SU-DHL-6 (cell line): ENCODE data around the gene PTPN14.

Source experiments
- H2AFZ ChIP-seq: fragments of 200-600 bp; sonication (generic); 2 replicates; pipeline ENCODE4 v1.6.1; 2014; ENCODE audit warnings: low read depth, mild to moderate bottlenecking, moderate library complexity, mixed read lengths, antibody characterized with exemption, low read length; ENCODE audit not compliant: severe bottlenecking
- H3F3A ChIP-seq: fragments of 200-600 bp; shearing (Covaris generic); 2 replicates; pipeline ENCODE4 v1.6.0; 2016; ENCODE audit warnings: antibody characterized with exemption, mild to moderate bottlenecking; ENCODE audit not compliant: insufficient read depth
- H3K27ac ChIP-seq: fragments of 200-600 bp; sonication (generic); 2 replicates; pipeline ENCODE4 v1.5.1; 2016; ENCODE audit warnings: low read depth, mild to moderate bottlenecking, low read length, moderate library complexity, mixed read lengths
- H3K27me3 ChIP-seq: fragments of 200-600 bp; sonication (generic), shearing (Covaris generic); 2 replicates; pipeline ENCODE4 v1.6.0; 2014; ENCODE audit warnings: mild to moderate bottlenecking, low read length
- H3K36me3 ChIP-seq: fragments of 200-600 bp; sonication (generic); 2 replicates; pipeline ENCODE4 v1.6.1; 2014; ENCODE audit warnings: mild to moderate bottlenecking, low read length, mixed read lengths
- H3K4me2 ChIP-seq: fragments of 300-600, 200-600 bp; shearing (Covaris generic), sonication (generic); 2 replicates; pipeline ENCODE4 v1.6.0; 2014; ENCODE audit warnings: low read length, low read depth, mild to moderate bottlenecking; ENCODE audit not compliant: poor library complexity, severe bottlenecking
- H3K4me3 ChIP-seq: fragments of 200-600 bp; sonication (generic); 2 replicates; pipeline ENCODE4 v1.5.1; 2014; ENCODE audit warnings: antibody characterized with exemption, low read length, mild to moderate bottlenecking, mixed read lengths; ENCODE audit not compliant: insufficient read depth, poor library complexity, severe bottlenecking
- H3K79me2 ChIP-seq: fragments of 200-600 bp; sonication (generic); 2 replicates; pipeline ENCODE4 v1.6.1; 2014; ENCODE audit warnings: mild to moderate bottlenecking, low read length, moderate library complexity; ENCODE audit not compliant: insufficient read depth
- H3K9ac ChIP-seq: fragments of 200-600 bp; sonication (generic); 2 replicates; pipeline ENCODE4 v1.7.0; 2014; ENCODE audit warnings: mild to moderate bottlenecking, low read length
- H3K9me2 ChIP-seq: fragments of 200-600 bp; sonication (generic); replicated peaks from 2 replicates; pipeline ENCODE4 v1.6.1; 2014; ENCODE audit warnings: low read length; ENCODE audit not compliant: insufficient read depth
- H3K9me3 ChIP-seq: fragments of 200-600 bp; sonication (generic); 2 replicates; pipeline ENCODE4 v1.6.1; 2014; ENCODE audit warnings: low read length, mixed read lengths; ENCODE audit not compliant: insufficient read depth
- H4K20me1 ChIP-seq: fragments of 200-600 bp; sonication (generic); 2 replicates; pipeline ENCODE4 v1.6.1; 2014; ENCODE audit warnings: low read depth, mild to moderate bottlenecking, antibody characterized with exemption, low read length, moderate library complexity, mixed read lengths
- EZH2phosphoT487 ChIP-seq: fragments of 200-600 bp; sonication (generic), shearing (Covaris generic); conservative IDR thresholded peaks from 2 replicates; pipeline ENCODE4 v1.6.1; 2018; ENCODE audit warnings: mild to moderate bottlenecking, antibody characterized with exemption, low read length, moderate library complexity, mixed read lengths
- TF ChIP-seq, protein P1 (sequence below): fragments of 200-600 bp; sonication (generic); IDR thresholded peaks from one replicate; pipeline ENCODE4 v1.5.1; 2017; ENCODE audit warnings: antibody characterized with exemption, mild to moderate bottlenecking, low read length, moderate library complexity; ENCODE audit not compliant: insufficient read depth, poor library complexity, severe bottlenecking

PTPN14 gene

GRCh38 chr1:214563881-214564280 is 12.5 kb upstream of the PTPN14 start:
- no peak overlapping the region for H3K4me2 ChIP-seq
- H3K9me3 ChIP-seq, result no peaks in the 10 kb centered on the region
- TF ChIP-seq EZH2phosphoT487, result no peak
- TF ChIP-seq, protein P1, sequence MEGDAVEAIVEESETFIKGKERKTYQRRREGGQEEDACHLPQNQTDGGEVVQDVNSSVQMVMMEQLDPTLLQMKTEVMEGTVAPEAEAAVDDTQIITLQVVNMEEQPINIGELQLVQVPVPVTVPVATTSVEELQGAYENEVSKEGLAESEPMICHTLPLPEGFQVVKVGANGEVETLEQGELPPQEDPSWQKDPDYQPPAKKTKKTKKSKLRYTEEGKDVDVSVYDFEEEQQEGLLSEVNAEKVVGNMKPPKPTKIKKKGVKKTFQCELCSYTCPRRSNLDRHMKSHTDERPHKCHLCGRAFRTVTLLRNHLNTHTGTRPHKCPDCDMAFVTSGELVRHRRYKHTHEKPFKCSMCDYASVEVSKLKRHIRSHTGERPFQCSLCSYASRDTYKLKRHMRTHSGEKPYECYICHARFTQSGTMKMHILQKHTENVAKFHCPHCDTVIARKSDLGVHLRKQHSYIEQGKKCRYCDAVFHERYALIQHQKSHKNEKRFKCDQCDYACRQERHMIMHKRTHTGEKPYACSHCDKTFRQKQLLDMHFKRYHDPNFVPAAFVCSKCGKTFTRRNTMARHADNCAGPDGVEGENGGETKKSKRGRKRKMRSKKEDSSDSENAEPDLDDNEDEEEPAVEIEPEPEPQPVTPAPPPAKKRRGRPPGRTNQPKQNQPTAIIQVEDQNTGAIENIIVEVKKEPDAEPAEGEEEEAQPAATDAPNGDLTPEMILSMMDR, result no peak

DNA sequence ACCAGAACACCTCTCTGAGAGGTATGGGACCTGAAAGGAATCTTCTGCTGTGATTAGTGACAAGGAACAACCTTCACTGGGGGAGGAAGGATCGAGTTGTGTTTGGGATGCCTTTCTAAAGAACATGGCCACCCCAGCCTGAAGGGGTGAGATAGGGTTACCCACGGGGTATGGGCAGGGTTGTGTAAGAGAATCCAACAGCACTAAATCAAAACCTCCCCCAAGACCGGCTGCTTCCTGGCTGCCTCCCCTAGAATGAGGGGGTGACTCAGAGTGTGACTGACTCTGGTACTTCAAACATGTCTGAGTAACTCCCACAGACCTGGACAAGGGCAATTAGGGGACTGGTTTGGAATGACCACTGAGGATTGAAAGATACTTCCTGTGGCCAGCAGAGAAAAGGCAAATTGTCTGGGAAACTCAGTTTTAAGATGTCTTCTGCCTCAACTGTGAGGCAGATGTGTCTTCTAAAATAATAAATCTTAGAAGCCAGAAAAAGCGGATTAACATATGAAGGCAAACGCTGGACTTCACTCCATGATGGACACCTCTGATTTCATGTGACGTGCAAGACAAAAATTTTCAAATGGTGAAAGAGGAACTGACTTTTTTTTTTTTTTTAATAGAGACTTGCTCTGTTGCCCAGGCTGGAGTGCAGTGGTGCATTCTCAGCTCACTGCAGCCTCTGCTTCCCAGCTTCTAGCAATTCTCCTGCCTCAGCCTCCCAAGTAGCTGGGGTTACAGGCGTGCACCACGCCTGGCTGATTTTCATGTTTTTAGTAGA is 6.7 kb upstream of the PTPN14 start:
- H3K27me3 ChIP-seq, result no peaks in the 10 kb centered on the region
- no peak overlapping the region for H3K4me2 ChIP-seq
- no peak overlapping the region for H3K27ac ChIP-seq
- H3K36me3 ChIP-seq, result no peaks in the 10 kb centered on the region
- no peaks in the 10 kb centered on the region for H3F3A ChIP-seq
- no peaks in the 10 kb centered on the region for H4K20me1 ChIP-seq
- no peak overlapping the region for H3K4me3 ChIP-seq
- no peak overlapping the region for H2AFZ ChIP-seq
- TF ChIP-seq, protein P1, result no peak
- no peak for TF ChIP-seq EZH2phosphoT487
- no peaks in the 10 kb centered on the region for H3K9me2 ChIP-seq
- H3K9ac ChIP-seq, result no peak overlapping the region
- H3K79me2 ChIP-seq, result no peaks in the 10 kb centered on the region
- H3K9me3 ChIP-seq, result no peaks in the 10 kb centered on the region

More at GRCh38 chr1:214563881-214564280, 12.5 kb upstream of the PTPN14 start:
- H3F3A ChIP-seq, result no peaks in the 10 kb centered on the region
- no peak overlapping the region for H2AFZ ChIP-seq
- no peak overlapping the region for H3K9ac ChIP-seq
- H3K27ac ChIP-seq, result no peak overlapping the region
- H3K9me2 ChIP-seq, result no peaks in the 10 kb centered on the region
- no peaks in the 10 kb centered on the region for H3K36me3 ChIP-seq
- H3K79me2 ChIP-seq, result no peaks in the 10 kb centered on the region
- H4K20me1 ChIP-seq, result no peaks in the 10 kb centered on the region
- H3K4me3 ChIP-seq, result no peak overlapping the region
- no peaks in the 10 kb centered on the region for H3K27me3 ChIP-seq

DNA sequence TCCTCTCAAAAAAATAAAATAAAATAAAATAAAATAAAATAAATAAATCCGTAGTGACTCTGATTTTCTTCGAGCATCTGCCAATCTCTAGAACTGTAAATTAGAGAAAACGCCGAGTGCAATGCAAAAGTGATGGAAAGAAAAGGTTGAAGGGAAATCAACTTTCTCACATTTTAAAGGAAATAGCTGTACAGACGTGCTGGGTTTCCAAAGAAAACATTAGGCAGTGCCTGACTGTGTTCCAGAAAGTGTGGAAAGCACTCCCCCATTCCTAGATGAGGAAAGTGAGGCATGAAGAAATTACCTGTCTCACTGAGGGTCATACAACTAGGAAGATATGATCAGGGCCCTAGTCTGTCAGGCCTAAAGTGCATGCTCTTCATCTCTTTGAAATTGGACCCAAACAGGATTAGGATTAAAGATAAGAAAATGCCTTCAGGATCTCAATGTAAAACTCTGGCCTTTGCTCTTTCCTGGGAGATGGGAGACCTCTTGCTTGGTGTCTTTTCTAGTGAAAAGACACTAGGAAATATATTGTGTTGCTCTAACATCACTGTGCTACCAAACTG is 1.8 kb upstream of the PTPN14 start:
- H3K4me2 ChIP-seq, result no peak overlapping the region

More for the DNA sequence above, 1.8 kb upstream of the PTPN14 start:
- H3K9me2 ChIP-seq, result no peaks in the 10 kb centered on the region
- no peaks in the 10 kb centered on the region for H4K20me1 ChIP-seq
- no peaks in the 10 kb centered on the region for H3K36me3 ChIP-seq
- no peaks in the 10 kb centered on the region for H3K9me3 ChIP-seq
- no peak overlapping the region for H3K4me3 ChIP-seq
- no peaks in the 10 kb centered on the region for H3K27me3 ChIP-seq
- H3K27ac ChIP-seq, result no peak overlapping the region
- no peak for TF ChIP-seq EZH2phosphoT487
- TF ChIP-seq, protein P1, result no peak
- no peaks in the 10 kb centered on the region for H3K79me2 ChIP-seq
- H3F3A ChIP-seq, result no peaks in the 10 kb centered on the region
- no peak overlapping the region for H2AFZ ChIP-seq
- H3K9ac ChIP-seq, result no peak overlapping the region
